ENCODE measurements around the gene CDH23. TPM values are rescaled to one million over a fixed set of nuclear protein-coding genes. Genes with fewer than 3 reads are reported as not detected.

Gene CDH23
- total RNA-seq, 2 experiments from 2014 or later: 4.6 to 5.2 TPM

DNA sequence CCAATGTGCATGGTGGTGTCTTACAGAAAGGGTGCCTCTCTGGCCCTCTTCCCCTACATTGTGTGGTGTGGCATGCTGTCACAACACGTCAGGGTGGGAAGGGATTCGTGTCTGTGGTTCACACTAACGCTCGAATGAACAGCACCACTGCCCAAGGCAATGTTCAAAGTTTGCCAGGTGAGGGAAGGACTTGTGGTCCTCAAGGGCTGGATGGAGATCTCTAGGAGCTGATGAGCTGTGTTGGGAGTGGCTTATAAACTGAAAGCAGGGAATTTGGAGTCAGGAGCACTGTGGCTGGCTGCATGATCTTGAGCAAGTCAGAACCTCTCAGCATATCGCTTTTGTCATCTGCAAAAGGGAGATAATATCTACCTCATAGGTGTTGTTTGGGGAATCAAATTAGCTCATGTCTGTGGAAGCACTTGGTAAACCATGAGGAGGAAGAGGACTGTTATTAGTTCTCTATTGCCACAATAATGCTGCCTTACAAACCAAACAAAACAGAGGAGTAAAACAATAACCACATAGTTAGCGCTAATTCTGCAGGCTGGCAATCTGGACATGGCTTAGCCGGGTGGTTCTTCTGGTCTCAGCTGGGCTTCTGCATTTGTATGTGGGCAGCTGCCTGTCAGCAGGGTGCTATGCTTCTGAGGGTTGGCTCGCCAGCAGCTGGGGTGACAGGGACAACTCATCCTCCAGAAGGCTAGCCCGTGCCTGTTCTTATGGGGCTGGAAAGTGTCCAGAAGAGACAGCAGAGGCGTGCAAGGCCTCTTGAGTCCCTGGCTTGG, 345.8 kb downstream of the CDH23 start:
- ATAC-seq (ENCODE audit: poor library complexity) (peak; percentile 61), DNase-seq (peak in 4 of 14 experiments; percentile 52 to 61 (median 56))
- H3K36me3 ChIP-seq (ENCODE audit: insufficient read depth, low read length): no peaks in the 10 kb centered on the region
- peak overlapping the region; percentile 42 to 60 for H3K27ac ChIP-seq (ENCODE audit: low read depth in 1 of 2, low read length in 2 of 2)
- peak overlapping the region; percentile 96 for H3K27ac Mint-ChIP-seq
- TF ChIP-seq, protein P1, sequence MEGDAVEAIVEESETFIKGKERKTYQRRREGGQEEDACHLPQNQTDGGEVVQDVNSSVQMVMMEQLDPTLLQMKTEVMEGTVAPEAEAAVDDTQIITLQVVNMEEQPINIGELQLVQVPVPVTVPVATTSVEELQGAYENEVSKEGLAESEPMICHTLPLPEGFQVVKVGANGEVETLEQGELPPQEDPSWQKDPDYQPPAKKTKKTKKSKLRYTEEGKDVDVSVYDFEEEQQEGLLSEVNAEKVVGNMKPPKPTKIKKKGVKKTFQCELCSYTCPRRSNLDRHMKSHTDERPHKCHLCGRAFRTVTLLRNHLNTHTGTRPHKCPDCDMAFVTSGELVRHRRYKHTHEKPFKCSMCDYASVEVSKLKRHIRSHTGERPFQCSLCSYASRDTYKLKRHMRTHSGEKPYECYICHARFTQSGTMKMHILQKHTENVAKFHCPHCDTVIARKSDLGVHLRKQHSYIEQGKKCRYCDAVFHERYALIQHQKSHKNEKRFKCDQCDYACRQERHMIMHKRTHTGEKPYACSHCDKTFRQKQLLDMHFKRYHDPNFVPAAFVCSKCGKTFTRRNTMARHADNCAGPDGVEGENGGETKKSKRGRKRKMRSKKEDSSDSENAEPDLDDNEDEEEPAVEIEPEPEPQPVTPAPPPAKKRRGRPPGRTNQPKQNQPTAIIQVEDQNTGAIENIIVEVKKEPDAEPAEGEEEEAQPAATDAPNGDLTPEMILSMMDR (IDR thresholded peaks at IDR 0.05): no peak
- H3K27me3 ChIP-seq (ENCODE audit: control insufficient read depth in 1 of 2, insufficient read depth in 2 of 2, low read length in 2 of 2): no peaks in the 10 kb centered on the region
- no peaks in the 10 kb centered on the region for H3K36me3 Mint-ChIP-seq (ENCODE audit: low read depth)
- ChIA-PET POLR2A (interaction anchor here (1.0 to 19.3 kb wide), 8 partner anchors 7 to 48 kb away, joined by 3 to 416 read pairs (median 8); partner anchors contain the start of gene VSIR), CTCF (interaction anchor here (1.4 to 2.1 kb wide), 4 partner anchors 9 to 46 kb away, joined by 3 to 6 read pairs (median 5); partner anchors contain the start of gene VSIR)
- intact Hi-C loops (cut with DNase I, micrococcal nuclease): no loop called here
- no peaks in the 10 kb centered on the region for H3K9me3 ChIP-seq (ENCODE audit: control insufficient read depth in 1 of 2, insufficient read depth in 1 of 2, low read length in 2 of 2)
- H3K4me3 ChIP-seq (ENCODE audit: low read length): peak overlapping the region; percentile 8
- H3K4me1 Mint-ChIP-seq (ENCODE audit: low read depth): peaks cover 100% of the 10 kb centered on the region
- H3K9me3 Mint-ChIP-seq: no peaks in the 10 kb centered on the region
- H3K4me3 Mint-ChIP-seq: peak overlapping the region; percentile 61
- H3K4me1 ChIP-seq (ENCODE audit: insufficient read depth, low read length): peaks cover 100% of the 10 kb centered on the region
- H3K27me3 Mint-ChIP-seq: no peaks in the 10 kb centered on the region

GRCh38 chr10:71743089-71743838, 346.5 kb downstream of the CDH23 start:
- intact Hi-C loops (cut with DNase I, micrococcal nuclease): no loop called here
- no peaks in the 10 kb centered on the region for H3K36me3 Mint-ChIP-seq (ENCODE audit: low read depth)
- no peaks in the 10 kb centered on the region for H3K9me3 ChIP-seq (ENCODE audit: control insufficient read depth in 1 of 2, insufficient read depth in 1 of 2, low read length in 2 of 2)
- POLR2A ChIA-PET: interaction anchor here (1.0 to 19.3 kb wide), 8 partner anchors 8 to 49 kb away, joined by 3 to 416 read pairs (median 8); partner anchors contain the start of gene VSIR
- no peaks in the 10 kb centered on the region for H3K9me3 Mint-ChIP-seq
- peak overlapping the region; percentile 96 for H3K27ac Mint-ChIP-seq
- H3K4me3 Mint-ChIP-seq: peak overlapping the region; percentile 61
- H3K4me1 ChIP-seq (ENCODE audit: insufficient read depth, low read length): peaks cover 100% of the 10 kb centered on the region
- H3K27ac ChIP-seq (ENCODE audit: low read depth in 1 of 2, low read length in 2 of 2): peak overlapping the region; percentile 60 to 74
- no peaks in the 10 kb centered on the region for H3K36me3 ChIP-seq (ENCODE audit: insufficient read depth, low read length)
- H3K27me3 ChIP-seq (ENCODE audit: control insufficient read depth in 1 of 2, insufficient read depth in 2 of 2, low read length in 2 of 2): no peaks in the 10 kb centered on the region
- H3K4me1 Mint-ChIP-seq (ENCODE audit: low read depth): peaks cover 100% of the 10 kb centered on the region
- H3K4me3 ChIP-seq (ENCODE audit: low read length): peak overlapping the region; percentile 8
- ATAC-seq (ENCODE audit: poor library complexity): no peak
- DNase-seq: no peak
- H3K27me3 Mint-ChIP-seq: no peaks in the 10 kb centered on the region
- TF ChIP-seq, protein P1 (IDR thresholded peaks at IDR 0.05): no peak
- CTCF ChIA-PET: interaction anchor here (1.4 to 2.1 kb wide), 4 partner anchors 10 to 47 kb away, joined by 3 to 6 read pairs (median 5); partner anchors contain the start of gene VSIR

DNA sequence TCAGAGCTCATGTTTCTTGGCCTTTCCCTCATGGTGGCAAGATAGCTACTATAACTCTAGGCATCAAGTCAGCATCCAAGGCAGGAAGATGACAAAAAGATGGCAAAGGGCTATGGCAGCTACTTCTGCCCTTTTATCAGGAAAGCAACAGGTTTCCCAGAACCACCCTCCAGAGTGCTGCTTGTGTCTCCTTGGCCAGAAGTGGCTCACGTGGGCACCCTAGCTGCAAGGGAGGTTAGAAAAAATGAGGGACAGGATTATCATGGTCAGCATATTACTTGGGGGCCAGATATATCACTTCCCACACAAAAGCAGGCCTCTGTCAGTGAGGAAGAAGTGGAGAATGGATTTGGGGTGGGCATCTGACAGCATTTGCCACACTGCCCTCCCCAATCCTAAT, 347.1 kb downstream of the CDH23 start:
- H3K27me3 ChIP-seq (ENCODE audit: control insufficient read depth in 1 of 2, insufficient read depth in 2 of 2, low read length in 2 of 2): no peaks in the 10 kb centered on the region
- CTCF ChIA-PET: interaction anchor here (2.0 kb wide), 1 partner anchor 47 kb away, joined by 5 read pairs; no protein-coding TSS in a partner anchor
- no peak for ATAC-seq (ENCODE audit: poor library complexity)
- peak overlapping the region; percentile 60 to 74 for H3K27ac ChIP-seq (ENCODE audit: low read depth in 1 of 2, low read length in 2 of 2)
- peaks cover 100% of the 10 kb centered on the region for H3K4me1 ChIP-seq (ENCODE audit: insufficient read depth, low read length)
- Mint-ChIP-seq H3K4me1 (ENCODE audit: low read depth) (peaks cover 100% of the 10 kb centered on the region), H3K36me3 (ENCODE audit: low read depth) (peaks cover 5% of the 10 kb centered on the region), H3K4me3 (no peak overlapping the region), H3K27ac (peak overlapping the region; percentile 96), H3K9me3 (no peaks in the 10 kb centered on the region), H3K27me3 (no peaks in the 10 kb centered on the region)
- TF ChIP-seq, protein P1 (IDR thresholded peaks at IDR 0.05): no peak
- no peak for DNase-seq
- no peak overlapping the region for H3K4me3 ChIP-seq (ENCODE audit: low read length)
- H3K9me3 ChIP-seq (ENCODE audit: control insufficient read depth in 1 of 2, insufficient read depth in 1 of 2, low read length in 2 of 2): no peaks in the 10 kb centered on the region
- POLR2A ChIA-PET: interaction anchor here (1.0 to 19.3 kb wide), 6 partner anchors 8 to 49 kb away, joined by 3 to 416 read pairs (median 28); partner anchors contain the start of gene VSIR
- H3K36me3 ChIP-seq (ENCODE audit: insufficient read depth, low read length): no peaks in the 10 kb centered on the region
- intact Hi-C loops (cut with DNase I, micrococcal nuclease): no loop called here
